PC-9 (cell line): ENCODE results near the gene MED19.

ENCODE experiments used
- EZH2 ChIP-seq: fragments of 200-600 bp; sonication (generic); IDR thresholded peaks from 2 replicates; pipeline ENCODE4 v1.8.0; 2017; ENCODE audit warnings: antibody characterized with exemption, low read depth
- TF ChIP-seq, protein P1 (sequence below): fragments of 200-600 bp; sonication (generic); conservative IDR thresholded peaks from 2 replicates; pipeline ENCODE4 v1.6.1; 2017; ENCODE audit warnings: mixed run types, antibody characterized with exemption, mild to moderate bottlenecking, moderate library complexity

DNA sequence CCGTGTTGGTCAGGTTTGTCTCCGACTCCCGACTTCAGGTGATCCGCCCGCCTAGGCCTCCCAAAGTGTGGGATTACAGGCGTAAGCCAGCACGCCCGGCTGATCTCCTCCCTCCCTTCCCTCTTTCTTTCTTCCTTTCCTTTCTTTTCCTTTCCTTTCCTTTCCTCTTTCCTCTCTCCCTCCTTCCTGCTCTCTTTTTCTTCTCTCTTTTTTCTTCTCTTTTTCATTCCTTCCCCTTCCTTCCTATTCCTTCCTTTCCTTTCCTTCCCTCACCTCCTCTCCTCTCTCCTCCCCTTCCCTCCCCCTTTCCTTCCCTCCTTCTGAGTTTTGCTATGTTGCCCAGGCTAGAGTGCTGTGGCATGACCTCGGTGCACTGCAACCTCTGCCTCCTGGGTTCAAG lies 48.0 kb downstream of the MED19 start:
- TF ChIP-seq, protein P1, sequence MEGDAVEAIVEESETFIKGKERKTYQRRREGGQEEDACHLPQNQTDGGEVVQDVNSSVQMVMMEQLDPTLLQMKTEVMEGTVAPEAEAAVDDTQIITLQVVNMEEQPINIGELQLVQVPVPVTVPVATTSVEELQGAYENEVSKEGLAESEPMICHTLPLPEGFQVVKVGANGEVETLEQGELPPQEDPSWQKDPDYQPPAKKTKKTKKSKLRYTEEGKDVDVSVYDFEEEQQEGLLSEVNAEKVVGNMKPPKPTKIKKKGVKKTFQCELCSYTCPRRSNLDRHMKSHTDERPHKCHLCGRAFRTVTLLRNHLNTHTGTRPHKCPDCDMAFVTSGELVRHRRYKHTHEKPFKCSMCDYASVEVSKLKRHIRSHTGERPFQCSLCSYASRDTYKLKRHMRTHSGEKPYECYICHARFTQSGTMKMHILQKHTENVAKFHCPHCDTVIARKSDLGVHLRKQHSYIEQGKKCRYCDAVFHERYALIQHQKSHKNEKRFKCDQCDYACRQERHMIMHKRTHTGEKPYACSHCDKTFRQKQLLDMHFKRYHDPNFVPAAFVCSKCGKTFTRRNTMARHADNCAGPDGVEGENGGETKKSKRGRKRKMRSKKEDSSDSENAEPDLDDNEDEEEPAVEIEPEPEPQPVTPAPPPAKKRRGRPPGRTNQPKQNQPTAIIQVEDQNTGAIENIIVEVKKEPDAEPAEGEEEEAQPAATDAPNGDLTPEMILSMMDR = no peak
- TF ChIP-seq EZH2 = no peak
